ENCODE measurements around the gene ANKRD60.

Gene ANKRD60

GRCh38 chr20:58224097-58224496, 4.4 kb downstream of the ANKRD60 start:
- no peak for TF ChIP-seq NFIC (IDR thresholded peaks at IDR 0.05)

GRCh38 chr20:58223358-58223941, 5.0 kb downstream of the ANKRD60 start:
- no peak for TF ChIP-seq REST (IDR thresholded peaks at IDR 0.05; ENCODE audit: low read depth)
- TF ChIP-seq YY1 (IDR thresholded peaks at IDR 0.05; ENCODE audit: low read depth): no peak
- TF ChIP-seq NFIC (IDR thresholded peaks at IDR 0.05): no peak
- no peak for TF ChIP-seq RAD21 (IDR thresholded peaks at IDR 0.05; ENCODE audit: low read depth)
- no peak for TF ChIP-seq ZBTB7A (IDR thresholded peaks at IDR 0.05; ENCODE audit: low read depth)
- TF ChIP-seq CREB1 (IDR thresholded peaks at IDR 0.05; ENCODE audit: low read depth): no peak
- no peak for TF ChIP-seq EP300 (IDR thresholded peaks at IDR 0.05; ENCODE audit: borderline replicate concordance)
- no peak for TF ChIP-seq CEBPB (IDR thresholded peaks at IDR 0.05)
- no peak for TF ChIP-seq TCF12 (IDR thresholded peaks at IDR 0.05; ENCODE audit: low read depth)
- no peak for TF ChIP-seq TEAD4 (IDR thresholded peaks at IDR 0.05)
- no peak for TF ChIP-seq EGR1 (IDR thresholded peaks at IDR 0.05)
- TF ChIP-seq MAX (IDR thresholded peaks at IDR 0.05): no peak

- TF ChIP-seq ZBTB7A (IDR thresholded peaks at IDR 0.05; ENCODE audit: low read depth) (no peak), RAD21 (IDR thresholded peaks at IDR 0.05; ENCODE audit: low read depth) (no peak), NFIC (IDR thresholded peaks at IDR 0.05) (no peak), TEAD4 (IDR thresholded peaks at IDR 0.05) (no peak), EP300 (IDR thresholded peaks at IDR 0.05; ENCODE audit: borderline replicate concordance) (no peak), YY1 (IDR thresholded peaks at IDR 0.05; ENCODE audit: low read depth) (no peak), USF1 (IDR thresholded peaks at IDR 0.05) (no peak), MAX (IDR thresholded peaks at IDR 0.05) (no peak), TAF1 (IDR thresholded peaks at IDR 0.05; ENCODE audit: low read depth) (no peak), REST (IDR thresholded peaks at IDR 0.05; ENCODE audit: low read depth) (no peak), CEBPB (IDR thresholded peaks at IDR 0.05) (no peak), TCF12 (IDR thresholded peaks at IDR 0.05; ENCODE audit: low read depth) (no peak), EGR1 (IDR thresholded peaks at IDR 0.05) (no peak)
Observed at GRCh38 chr20:58222446-58222845, 6.0 kb downstream of the ANKRD60 start.

- TF ChIP-seq USF1 (IDR thresholded peaks at IDR 0.05) (no peak), YY1 (IDR thresholded peaks at IDR 0.05; ENCODE audit: low read depth) (no peak), FOXM1 (IDR thresholded peaks at IDR 0.05; ENCODE audit: borderline replicate concordance, low read depth) (no peak)
Observed at GRCh38 chr20:58219342-58219700, 9.1 kb downstream of the ANKRD60 start.

- TF ChIP-seq EGR1 (IDR thresholded peaks at IDR 0.05) (no peak), TEAD4 (IDR thresholded peaks at IDR 0.05) (no peak), CREB1 (IDR thresholded peaks at IDR 0.05; ENCODE audit: low read depth) (no peak), ZBTB7A (IDR thresholded peaks at IDR 0.05; ENCODE audit: low read depth) (no peak), FOXM1 (IDR thresholded peaks at IDR 0.05; ENCODE audit: borderline replicate concordance, low read depth) (no peak), USF1 (IDR thresholded peaks at IDR 0.05) (no peak), MAX (IDR thresholded peaks at IDR 0.05) (no peak), REST (IDR thresholded peaks at IDR 0.05; ENCODE audit: low read depth) (no peak), TAF1 (IDR thresholded peaks at IDR 0.05; ENCODE audit: low read depth) (no peak), EP300 (IDR thresholded peaks at IDR 0.05; ENCODE audit: borderline replicate concordance) (no peak), YY1 (IDR thresholded peaks at IDR 0.05; ENCODE audit: low read depth) (no peak), RAD21 (IDR thresholded peaks at IDR 0.05; ENCODE audit: low read depth) (no peak), TCF12 (IDR thresholded peaks at IDR 0.05; ENCODE audit: low read depth) (no peak), CEBPB (IDR thresholded peaks at IDR 0.05) (no peak), NFIC (IDR thresholded peaks at IDR 0.05) (no peak)
Observed at GRCh38 chr20:58218665-58219341, 9.7 kb downstream of the ANKRD60 start.
